Mucosa of rectum (tissue), 2 donors: ENCODE data around the gene UVSSA.
A peak's percentile ranks its signal among the peaks of the same experiment; 100 is the strongest.

Source experiments
- H3K27ac ChIP-seq, 2 donors: one replicate each; pipeline ENCODE4 v1.7.0; 2013; ENCODE audit warnings: inconsistent platforms in 2 of 2, low read depth in 2 of 2, low read length in 2 of 2
- H3K27me3 ChIP-seq, 2 donors: one replicate each; pipeline ENCODE4 v1.7.0; 2013; ENCODE audit warnings: low read length in 2 of 2; ENCODE audit not compliant: control insufficient read depth in 2 of 2, insufficient read depth in 2 of 2
- H3K36me3 ChIP-seq, 2 donors: one replicate each; pipeline ENCODE4 v1.7.0; 2013; ENCODE audit warnings: low read length in 2 of 2; ENCODE audit not compliant: control insufficient read depth in 2 of 2, insufficient read depth in 2 of 2
- H3K4me1 ChIP-seq, 2 donors: one replicate each; pipeline ENCODE4 v1.7.0; 2013; ENCODE audit warnings: low read length in 2 of 2, mild to moderate bottlenecking in 1 of 2; ENCODE audit not compliant: control insufficient read depth in 2 of 2, insufficient read depth in 2 of 2
- H3K4me3 ChIP-seq, 2 donors: one replicate each; pipeline ENCODE4 v1.7.0; 2013; ENCODE audit warnings: low read length in 2 of 2
- H3K9ac ChIP-seq, 2 donors: one replicate each; pipeline ENCODE4 v1.7.0; 2013; ENCODE audit warnings: low read length in 2 of 2, low read depth in 1 of 2, mild to moderate bottlenecking in 1 of 2
- H3K9me3 ChIP-seq, 2 donors: one replicate each; pipeline ENCODE4 v1.7.0; 2013; ENCODE audit warnings: low read length in 2 of 2; ENCODE audit not compliant: control insufficient read depth in 2 of 2
- donor health status: healthy.
- donor health status: Normal muscosa, but diverticular disease.

The UVSSA gene

DNA sequence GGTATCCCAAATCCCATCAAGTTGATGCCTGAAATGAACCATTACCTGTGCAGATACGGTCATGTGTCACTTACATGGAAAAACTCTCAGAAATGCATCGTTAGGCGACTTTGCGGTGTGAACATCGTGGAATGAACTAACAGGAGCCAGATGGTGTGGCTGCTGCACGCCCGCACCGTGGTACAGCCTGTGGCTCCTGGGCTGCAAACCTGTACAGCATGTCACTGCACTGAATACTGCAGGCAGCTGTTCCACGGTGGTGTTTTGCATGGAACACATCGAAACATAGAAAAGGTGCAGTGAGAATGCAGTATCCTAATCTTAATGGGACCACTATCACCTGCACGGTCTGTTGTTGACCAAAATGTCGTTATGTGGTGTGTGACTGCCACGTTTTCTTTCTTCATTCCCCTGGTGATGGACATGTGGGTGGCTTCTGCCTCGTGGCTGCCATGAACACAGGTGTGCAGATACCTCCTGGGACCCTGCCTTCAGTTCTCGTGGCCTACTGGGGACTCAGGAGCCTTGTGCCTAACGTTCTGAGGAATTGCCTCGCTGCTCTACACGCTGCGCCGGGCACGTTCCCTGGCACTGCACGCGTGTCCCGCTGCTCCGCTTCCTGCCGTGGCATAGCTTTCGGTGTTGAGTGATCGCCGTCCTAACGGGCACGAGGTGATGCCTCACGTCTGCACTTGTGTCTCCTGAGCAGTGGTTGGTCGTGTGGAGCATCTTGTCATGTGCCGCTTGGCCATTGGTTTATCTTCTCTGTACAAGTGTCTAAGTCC, 38.9 kb upstream of the UVSSA start:
- Histone ChIP-seq H3K27ac (no peak overlapping the region), H3K4me3 (no peak overlapping the region), H3K4me1 (peaks cover 16 to 34% of the 10 kb centered on the region in 2 donors), H3K27me3 (no peaks in the 10 kb centered on the region), H3K9me3 (no peaks in the 10 kb centered on the region), H3K9ac (no peak overlapping the region), H3K36me3 (peaks cover 15 to 20% of the 10 kb centered on the region in 2 donors)

DNA sequence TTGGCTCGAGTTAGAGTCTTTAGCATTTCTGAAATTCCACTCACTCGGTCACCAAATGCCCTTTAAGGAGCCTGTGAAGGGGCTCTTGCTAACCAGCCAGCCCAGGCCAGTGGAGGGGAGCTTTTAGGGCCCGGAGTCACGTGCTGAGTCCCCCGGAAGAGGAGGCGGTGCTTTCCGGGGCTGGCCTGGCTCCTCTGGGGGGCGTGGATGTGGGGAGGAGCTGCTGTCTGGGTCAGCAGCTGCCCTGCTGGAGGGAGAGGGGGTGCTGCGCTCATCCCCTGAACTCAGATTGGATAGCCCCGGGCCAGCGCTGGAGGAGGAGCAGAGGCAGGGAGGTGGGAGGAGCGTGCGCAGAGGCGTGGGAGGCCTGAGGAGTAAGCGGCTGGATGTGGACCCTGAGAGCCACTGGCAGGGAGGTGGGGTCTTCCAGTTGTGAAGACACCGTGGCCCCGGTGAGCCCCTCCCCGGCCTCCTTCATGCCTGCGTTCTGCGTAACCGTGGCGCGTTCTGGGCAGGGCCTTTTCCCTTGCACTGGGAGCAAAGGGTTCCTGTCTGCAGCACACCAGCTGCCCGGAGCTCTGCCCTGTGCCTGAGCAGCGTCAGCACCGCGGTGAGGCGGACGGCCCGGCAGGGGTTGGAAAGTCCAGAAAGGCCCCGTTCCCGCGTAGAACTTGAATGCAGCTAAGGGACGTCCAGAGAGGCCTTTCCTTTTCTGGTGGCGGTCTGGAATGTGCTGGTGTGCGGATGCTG, 37.6 kb upstream of the UVSSA start:
- Histone ChIP-seq H3K4me3 (peak overlapping the region; percentile 31 to 49), H3K27me3 (no peaks in the 10 kb centered on the region), H3K9me3 (no peaks in the 10 kb centered on the region), H3K36me3 (peaks cover 26 to 30% of the 10 kb centered on the region in 2 donors), H3K4me1 (peaks cover 16 to 34% of the 10 kb centered on the region in 2 donors), H3K9ac (peak overlapping the region in 1 of 2 donors; percentile 49), H3K27ac (peak overlapping the region in 1 of 2 donors; percentile 52)

DNA sequence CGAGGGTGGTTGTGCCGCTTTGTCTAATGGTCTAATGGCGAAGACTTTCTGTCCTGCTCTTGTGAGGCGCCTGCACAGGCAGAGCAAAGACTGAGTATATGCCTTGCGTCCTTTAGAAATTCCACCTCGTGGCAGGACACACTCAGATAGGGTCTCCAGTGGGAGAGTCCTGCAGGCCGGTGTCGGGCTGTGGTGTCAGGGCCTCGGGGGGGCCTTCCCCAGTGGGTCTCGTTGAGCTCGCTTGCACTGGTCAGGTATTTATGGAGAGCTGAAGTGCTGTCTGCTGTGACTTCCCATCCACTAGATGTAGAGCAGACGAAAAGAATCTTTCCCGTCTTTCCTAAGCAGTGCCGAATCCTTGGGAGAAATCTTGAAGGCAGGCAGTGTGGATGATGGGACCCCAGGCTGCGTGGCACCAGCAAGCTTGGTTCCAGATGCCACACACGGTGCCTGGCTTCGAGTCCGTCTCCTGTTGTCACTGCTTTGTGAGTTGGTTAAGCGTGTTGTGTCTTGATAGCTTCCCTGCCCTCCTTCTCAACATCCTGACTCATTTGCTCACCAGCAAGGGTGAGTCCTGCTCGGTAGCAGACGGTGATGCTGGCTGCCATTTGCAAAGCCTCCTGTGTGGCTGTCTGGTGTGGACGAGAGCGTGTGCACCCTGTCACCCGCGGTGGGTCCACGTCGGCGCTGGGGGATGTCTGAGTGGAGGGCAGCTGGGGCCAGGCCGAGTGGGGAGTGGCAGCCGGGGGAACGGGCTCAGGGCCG, 36.8 kb upstream of the UVSSA start:
- Histone ChIP-seq H3K4me1 (peaks cover 14 to 32% of the 10 kb centered on the region in 2 donors), H3K9ac (peak overlapping the region in 1 of 2 donors; percentile 49), H3K4me3 (peak overlapping the region; percentile 31 to 49), H3K9me3 (no peaks in the 10 kb centered on the region), H3K27me3 (no peaks in the 10 kb centered on the region), H3K27ac (peak overlapping the region in 1 of 2 donors; percentile 52), H3K36me3 (peaks cover 34 to 37% of the 10 kb centered on the region in 2 donors)

DNA sequence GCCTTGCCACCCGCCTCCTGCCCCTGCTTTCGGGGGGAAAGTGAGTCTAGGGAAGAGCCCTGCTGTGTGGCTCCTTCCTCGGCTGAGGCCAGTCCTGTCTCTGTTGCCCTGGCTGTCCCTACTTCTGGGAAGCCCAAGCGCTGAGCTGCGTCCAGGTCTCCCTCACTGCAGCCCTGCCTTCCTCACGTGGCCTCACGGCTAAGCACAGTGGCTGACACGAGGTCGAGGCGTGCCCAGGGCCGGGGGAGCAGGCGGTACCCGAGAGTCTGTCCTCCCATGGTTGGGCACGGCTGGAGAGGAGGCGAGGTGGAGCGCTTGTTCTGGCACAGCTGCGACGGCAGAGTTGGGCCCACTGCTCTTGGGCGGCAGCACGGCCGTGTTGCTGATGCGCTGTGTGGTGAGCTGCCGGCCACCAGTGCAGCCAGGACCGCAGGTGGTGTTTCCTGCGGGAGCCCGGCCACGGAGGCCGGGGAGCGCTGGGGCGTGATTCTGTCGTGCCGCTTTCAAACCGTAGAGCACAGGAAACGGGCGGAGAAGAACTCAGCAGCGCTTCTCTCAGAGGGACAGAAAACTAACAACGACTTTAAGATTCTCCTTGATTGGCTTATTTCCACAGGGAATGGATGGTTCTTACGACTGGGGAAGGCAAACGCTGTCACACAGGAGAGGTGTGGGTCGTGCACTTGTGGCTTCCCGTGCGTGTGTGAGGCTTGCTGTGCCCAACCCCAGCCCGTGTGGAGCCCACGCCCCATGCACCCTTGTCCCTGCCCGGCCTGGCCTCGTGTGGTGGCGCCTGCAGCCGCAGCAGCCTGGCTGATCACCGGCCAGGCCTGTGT, 36.0 kb upstream of the UVSSA start:
- Histone ChIP-seq H3K9ac (no peak overlapping the region), H3K36me3 (peaks cover 40 to 42% of the 10 kb centered on the region in 2 donors), H3K27ac (no peak overlapping the region), H3K4me3 (no peak overlapping the region), H3K9me3 (no peaks in the 10 kb centered on the region), H3K27me3 (no peaks in the 10 kb centered on the region), H3K4me1 (peaks cover 9 to 25% of the 10 kb centered on the region in 2 donors)

DNA sequence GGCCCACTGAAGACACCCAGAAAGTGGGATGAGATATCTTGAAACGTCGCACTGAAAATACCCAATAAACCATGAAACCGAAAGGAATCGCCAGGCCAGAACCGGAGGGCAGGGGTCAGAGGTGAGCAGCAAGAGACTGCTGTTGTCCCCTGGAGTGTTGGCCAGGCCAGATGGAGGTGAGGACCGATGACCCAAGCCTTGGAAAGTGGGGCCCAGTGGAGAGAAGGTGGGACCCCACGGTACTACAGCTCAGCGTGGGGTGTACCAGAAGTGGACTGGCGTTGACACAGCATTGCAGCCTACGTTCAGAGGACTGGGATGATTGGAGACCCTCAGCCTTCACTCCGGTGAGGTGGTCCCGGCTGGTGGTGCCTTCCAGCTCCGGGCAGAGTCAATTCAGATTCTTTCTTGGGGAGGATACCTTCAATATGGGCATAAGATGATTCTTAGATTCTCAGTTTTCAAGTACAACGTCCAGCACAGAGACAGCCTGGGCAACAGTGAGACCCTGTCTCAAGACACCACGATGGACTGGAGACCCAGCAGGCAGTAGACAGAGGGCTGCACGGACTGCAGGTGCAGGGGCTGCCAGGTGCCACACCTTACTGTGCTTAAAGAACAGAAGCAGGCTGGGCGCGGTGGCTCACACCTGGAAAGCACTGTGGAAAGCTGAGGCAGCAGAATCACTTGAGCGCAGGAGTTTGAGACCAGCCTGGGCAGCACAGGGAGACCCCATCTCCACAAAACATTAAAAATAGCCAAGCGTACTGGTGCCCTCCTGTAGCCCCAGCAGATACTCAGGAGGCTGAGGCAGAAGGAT, 34.0 kb upstream of the UVSSA start:
- Histone ChIP-seq H3K27me3 (no peaks in the 10 kb centered on the region), H3K27ac (no peak overlapping the region), H3K36me3 (peaks cover 54% of the 10 kb centered on the region in 2 donors), H3K4me3 (no peak overlapping the region), H3K9me3 (no peaks in the 10 kb centered on the region), H3K4me1 (peaks cover 9 to 21% of the 10 kb centered on the region in 2 donors), H3K9ac (no peak overlapping the region)

DNA sequence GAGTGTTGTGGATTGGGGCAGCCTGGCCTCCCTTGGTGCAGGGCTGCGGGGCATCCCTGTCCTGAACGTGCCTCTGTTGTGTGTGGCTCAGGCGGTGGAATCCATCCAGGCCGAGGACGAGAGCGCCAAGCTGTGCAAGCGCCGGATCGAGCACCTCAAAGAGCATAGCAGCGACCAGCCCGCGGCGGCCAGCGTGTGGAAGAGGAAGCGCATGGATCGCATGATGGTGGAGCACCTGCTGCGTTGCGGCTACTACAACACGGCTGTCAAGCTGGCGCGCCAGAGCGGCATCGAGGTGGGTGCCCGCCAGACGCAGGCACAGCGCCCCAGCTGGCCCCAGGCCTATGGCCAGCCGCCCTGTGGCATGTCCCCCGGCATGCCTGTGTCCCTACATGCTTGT, 31.7 kb upstream of the UVSSA start:
- H3K9ac ChIP-seq: no peak overlapping the region
- peaks cover 57 to 63% of the 10 kb centered on the region in 2 donors for H3K36me3 ChIP-seq

DNA sequence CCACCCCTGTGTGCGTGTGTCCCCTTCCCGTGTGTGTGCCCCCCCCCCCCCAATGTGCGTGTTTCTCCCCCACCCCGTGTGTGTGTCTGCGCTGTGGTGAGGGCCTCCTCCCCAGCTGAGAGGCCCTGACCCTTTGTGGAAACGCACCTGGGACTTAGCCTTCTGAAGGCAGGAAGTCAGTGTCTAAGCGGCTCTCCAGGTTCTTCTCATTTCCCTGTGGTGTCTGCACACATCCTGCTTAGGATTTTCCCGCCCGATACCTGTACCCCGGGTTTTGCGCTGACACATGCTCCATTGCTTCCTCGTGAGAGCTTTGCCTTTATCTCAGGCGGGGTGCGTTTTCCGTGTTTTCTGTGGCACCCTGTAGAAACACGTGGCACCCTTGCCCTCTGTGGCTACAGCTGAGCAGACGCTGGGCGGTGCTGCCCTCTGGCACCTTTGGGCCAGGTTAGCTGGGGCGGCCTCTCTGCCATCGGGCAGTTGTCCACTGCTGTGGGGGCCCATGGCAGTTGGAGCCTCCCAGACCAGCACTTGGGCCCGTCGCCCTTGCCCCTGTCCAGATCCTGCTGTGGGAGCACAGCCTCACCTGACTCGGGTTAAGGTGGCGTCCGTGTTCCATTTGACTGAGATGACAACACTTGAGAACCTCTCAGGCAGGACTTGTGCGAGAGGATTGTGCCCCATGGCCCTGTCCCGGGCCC, 31.0 kb upstream of the UVSSA start:
- no peaks in the 10 kb centered on the region for H3K9me3 ChIP-seq
- no peaks in the 10 kb centered on the region for H3K27me3 ChIP-seq
- H3K36me3 ChIP-seq: peaks cover 57 to 63% of the 10 kb centered on the region in 2 donors
- no peak overlapping the region for H3K9ac ChIP-seq
- peaks cover 0 to under 1% of the 10 kb centered on the region in 2 donors for H3K4me1 ChIP-seq
- no peak overlapping the region for H3K27ac ChIP-seq
- H3K4me3 ChIP-seq: no peak overlapping the region

More for the DNA sequence above, 31.7 kb upstream of the UVSSA start:
- peaks cover 3 to 7% of the 10 kb centered on the region in 2 donors for H3K4me1 ChIP-seq
- H3K4me3 ChIP-seq: no peak overlapping the region
- H3K27ac ChIP-seq: no peak overlapping the region
- H3K9me3 ChIP-seq: no peaks in the 10 kb centered on the region
- H3K27me3 ChIP-seq: no peaks in the 10 kb centered on the region

DNA sequence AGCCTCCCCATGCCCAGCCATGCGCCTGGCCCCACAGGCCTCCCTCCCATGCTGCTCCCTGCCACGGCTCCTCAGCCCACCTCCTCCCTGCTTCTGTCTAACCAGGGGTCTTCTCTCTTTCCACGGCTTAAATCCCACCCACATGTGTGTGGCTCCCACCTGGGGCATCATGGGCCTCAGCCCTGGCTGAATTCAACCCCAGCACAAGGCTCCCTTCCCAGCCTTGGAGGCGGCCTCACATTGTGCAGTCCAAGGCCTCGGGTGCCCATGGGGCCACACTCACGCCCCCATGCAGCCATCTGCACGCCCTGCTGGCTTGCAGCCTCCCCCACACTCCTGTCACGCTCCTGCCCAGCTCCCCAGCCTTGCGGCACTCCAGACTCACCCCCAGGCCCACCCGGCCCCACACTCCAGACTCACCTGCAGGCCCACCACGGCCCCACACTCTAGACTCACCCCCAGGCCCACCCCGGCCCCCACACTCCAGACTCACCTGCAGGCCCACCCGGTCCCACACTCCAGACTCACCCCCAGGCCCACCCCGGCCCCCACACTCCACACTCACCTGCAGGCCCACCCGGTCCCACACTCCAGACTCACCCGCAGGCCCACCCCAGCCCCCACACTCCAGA, 30.4 kb upstream of the UVSSA start:
- no peaks in the 10 kb centered on the region for H3K4me1 ChIP-seq
- no peak overlapping the region for H3K27ac ChIP-seq
- no peaks in the 10 kb centered on the region for H3K27me3 ChIP-seq
- no peaks in the 10 kb centered on the region for H3K9me3 ChIP-seq
- peaks cover 57 to 66% of the 10 kb centered on the region in 2 donors for H3K36me3 ChIP-seq
- H3K9ac ChIP-seq: no peak overlapping the region
- no peak overlapping the region for H3K4me3 ChIP-seq
